Measurements from ENCODE around the gene CRISPLD2.
"Not testable (repeated sequence)": the region's sequence is repeated elsewhere in the genome, so short reads cannot be mapped to it uniquely, and the experiment has no call there.

The CRISPLD2 gene

GRCh38 chr16:84839956-84840355 is 20.2 kb downstream of the CRISPLD2 start:
- DNase-seq (ENCODE audit: low read depth in 2 of 2) = no peak

- no peak for DNase-seq (ENCODE audit: low read depth in 2 of 2)
Observed at GRCh38 chr16:84840687-84841627, 21.2 kb downstream of the CRISPLD2 start.

GRCh38 chr16:84841787-84842300 is 22.1 kb downstream of the CRISPLD2 start:
- DNase-seq (ENCODE audit: low read depth in 2 of 2) = no peak

- DNase-seq (ENCODE audit: low read depth in 2 of 2) = no peak
Observed at GRCh38 chr16:84842516-84843148, 22.8 kb downstream of the CRISPLD2 start.

- no peak for DNase-seq (ENCODE audit: low read depth in 2 of 2)
Observed at GRCh38 chr16:84843149-84844048, 23.6 kb downstream of the CRISPLD2 start.

- DNase-seq (ENCODE audit: low read depth in 2 of 2) = no peak
Observed at GRCh38 chr16:84844049-84844350, 24.2 kb downstream of the CRISPLD2 start.

- no peak for DNase-seq (ENCODE audit: low read depth in 2 of 2)
Observed at GRCh38 chr16:84844559-84845495, 25.0 kb downstream of the CRISPLD2 start.

GRCh38 chr16:84845496-84846002 is 25.8 kb downstream of the CRISPLD2 start:
- DNase-seq (ENCODE audit: low read depth in 2 of 2) = no peak

GRCh38 chr16:84847564-84848355 is 28.0 kb downstream of the CRISPLD2 start:
- DNase-seq (ENCODE audit: low read depth in 2 of 2) = no peak

GRCh38 chr16:84848986-84849634 is 29.3 kb downstream of the CRISPLD2 start:
- DNase-seq (ENCODE audit: low read depth in 2 of 2) = no peak

GRCh38 chr16:84849751-84850150 is 30.0 kb downstream of the CRISPLD2 start:
- DNase-seq (ENCODE audit: low read depth in 2 of 2) = no peak

GRCh38 chr16:84850714-84851113 is 30.9 kb downstream of the CRISPLD2 start:
- no peak for DNase-seq (ENCODE audit: low read depth in 2 of 2)

GRCh38 chr16:84851192-84852127 is 31.7 kb downstream of the CRISPLD2 start:
- DNase-seq (ENCODE audit: low read depth in 2 of 2) = no peak

- no peak for DNase-seq (ENCODE audit: low read depth in 2 of 2)
Observed at GRCh38 chr16:84853534-84853933, 33.7 kb downstream of the CRISPLD2 start.

- no peak for DNase-seq (ENCODE audit: low read depth in 2 of 2)
Observed at GRCh38 chr16:84854759-84855158, 35.0 kb downstream of the CRISPLD2 start.

GRCh38 chr16:84855435-84856202 is 35.8 kb downstream of the CRISPLD2 start:
- not testable (repeated sequence) for DNase-seq (ENCODE audit: low read depth in 2 of 2)

- DNase-seq (ENCODE audit: low read depth in 2 of 2) = not testable (repeated sequence)
Observed at GRCh38 chr16:84856203-84856581, 36.4 kb downstream of the CRISPLD2 start.
